ENCODE data around the gene SCN11A.

GRCh38 chr3:39082666-39083313 is 31.0 kb upstream of the SCN11A start:
- TF ChIP-seq CTCF (IDR thresholded peaks at IDR 0.05; ENCODE audit: low read depth, low read length, missing input control), result no peak
- no peak for TF ChIP-seq REST (IDR thresholded peaks at IDR 0.05)
- no peak for TF ChIP-seq YY1 (IDR thresholded peaks at IDR 0.05)
- TF ChIP-seq MAX (IDR thresholded peaks at IDR 0.05), result no peak
- TF ChIP-seq JUND (IDR thresholded peaks at IDR 0.05), result no peak
- TF ChIP-seq NR2F2 (IDR thresholded peaks at IDR 0.05), result no peak
- no peak for TF ChIP-seq ZBTB33 (IDR thresholded peaks at IDR 0.05)

All from liver (tissue), 3 donors.